HepG2 (cell line): ENCODE data around the gene C10orf53. TPM values are rescaled to one million over a fixed set of nuclear protein-coding genes. Genes with fewer than 3 reads are reported as not detected.

Source experiments
- ATAC-seq: fragments of 200-7000 bp; cut with Tn5 transposase; 3 replicates; pipeline ENCODE4 v1.9.1; 2020; ENCODE audit warnings: mild to moderate bottlenecking, moderate library complexity
- BruUV-seq: library from RNA; stranded (reverse); fragments of 400-500 nt; replicated peaks from 2 replicates; lab custom pipeline; 2021; lab: Mats Ljungman, UMichigan
- CTCF ChIA-PET: fragments of 300-600 bp; formaldehyde crosslinking; extraction: SDS; loops from one replicate; lab custom pipeline; 2021; ENCODE audit warnings: low total read pairs, inconsistent platforms, low intra/inter-chr PET ratio; lab: Yijun Ruan, JAX
- POLR2A ChIA-PET: fragments of 350-600 bp; sonication (Branson Sonifier 250); formaldehyde crosslinking; loops from one replicate; lab custom pipeline; 2020; ENCODE audit warnings: antibody characterized with exemption, inconsistent platforms; lab: Yijun Ruan, JAX
- DNase-seq: peaks from one replicate; pipeline ENCODE4 v3.0.0-alpha.2; 2015; ENCODE audit warnings: low spot score
- FAIRE-seq: peaks from 3 replicates; lab custom pipeline; 2011; peaks lifted over from hg19 to GRCh38; lab: Jason Lieb, UNC
- H2AFZ ChIP-seq: one replicate; pipeline ENCODE4 v1.6.1; 2011; ENCODE audit warnings: low read length, inconsistent platforms
- H3K27ac ChIP-seq: fragments of 300-600 bp; 3 replicates; pipeline ENCODE4 v1.8.0; 2011; ENCODE audit warnings: mixed run types, mild to moderate bottlenecking, mixed read lengths, low read length, inconsistent platforms; ENCODE audit not compliant: insufficient read depth; ENCODE audit errors: extremely low read length
- H3K27me3 ChIP-seq, 2 experiments: fragments of 200-600 bp in 1 of 2; 2 replicates in 1 of 2; 3 replicates in 1 of 2; pipeline versions ENCODE4 v1.6.0 to v1.8.0; 2011; ENCODE audit warnings: low read length in 2 of 2, mild to moderate bottlenecking in 2 of 2, moderate library complexity in 2 of 2, inconsistent platforms in 1 of 2; ENCODE audit not compliant: insufficient read depth in 2 of 2, control insufficient read depth in 1 of 2
- H3K36me3 ChIP-seq, 2 experiments: fragments of 200-600 bp in 1 of 2; replicated peaks in 1 of 2; 2 replicates in 1 of 2; 3 replicates in 1 of 2; pipeline versions ENCODE4 v1.5.1 to v1.8.0; 2011; ENCODE audit warnings: low read length in 2 of 2, inconsistent platforms in 1 of 2; ENCODE audit not compliant: insufficient read depth in 2 of 2, control insufficient read depth in 1 of 2
- H3K4me1 ChIP-seq: 2 replicates; pipeline ENCODE4 v1.5.1; 2012; ENCODE audit warnings: low read length, inconsistent platforms; ENCODE audit not compliant: insufficient read depth
- H3K4me2 ChIP-seq: 2 replicates; pipeline ENCODE4 v1.6.0; 2011; ENCODE audit warnings: low read depth, low read length, inconsistent platforms
- H3K4me3 ChIP-seq, 3 experiments: fragments of 200-600 bp in 1 of 3; sonication (generic), shearing (Covaris generic) in 1 of 3; replicated peaks in 1 of 3; 2 replicates each; pipeline ENCODE4 v1.5.1; 2011 to 2016; ENCODE audit warnings: low read length in 3 of 3, inconsistent platforms in 2 of 3, low read depth in 2 of 3, mild to moderate bottlenecking in 2 of 3, control low read depth in 1 of 3, mixed read lengths in 1 of 3; ENCODE audit not compliant: insufficient read depth in 1 of 3
- H3K79me2 ChIP-seq: one replicate; pipeline ENCODE4 v1.6.1; 2011; ENCODE audit warnings: low read length, inconsistent platforms; ENCODE audit not compliant: insufficient read depth
- H3K9ac ChIP-seq: 2 replicates; pipeline ENCODE4 v1.6.0; 2011; ENCODE audit warnings: mild to moderate bottlenecking, low read depth, low read length, inconsistent platforms; ENCODE audit not compliant: insufficient read depth
- H3K9me3 ChIP-seq: 2 replicates; pipeline ENCODE4 v1.5.1; 2012; ENCODE audit warnings: mild to moderate bottlenecking, low read length
- H4K20me1 ChIP-seq: 2 replicates; pipeline ENCODE4 v1.6.0; 2011; ENCODE audit warnings: inconsistent platforms, mild to moderate bottlenecking, low read length, moderate library complexity; ENCODE audit not compliant: insufficient read depth
- AKAP8 ChIP-seq: sonication (generic); formaldehyde crosslinking; IDR thresholded peaks from 2 replicates; pipeline ENCODE4 v1.5.1; 2020; ENCODE audit warnings: mild to moderate bottlenecking, missing genetic modification reagents
- CCAR2 ChIP-seq: fragments of 200-400 bp; formaldehyde crosslinking; optimal IDR thresholded peaks from 2 replicates; pipeline ENCODE3; 2018; ENCODE audit warnings: low read depth, mild to moderate bottlenecking, low read length, moderate library complexity
- POLR2G ChIP-seq: fragments of 200-400 bp; formaldehyde crosslinking; IDR thresholded peaks from 2 replicates; pipeline ENCODE4 v1.6.1; 2018; ENCODE audit warnings: mild to moderate bottlenecking, low read depth, low read length, moderate library complexity
- ZKSCAN5 ChIP-seq: sonication (generic); formaldehyde crosslinking; IDR thresholded peaks from 2 replicates; pipeline ENCODE4 v1.5.1; 2020; ENCODE audit warnings: mild to moderate bottlenecking, missing genetic modification reagents
- ZNF282 ChIP-seq: fragments of 450-650 bp; IDR thresholded peaks from 2 replicates; pipeline ENCODE4 v1.6.1; 2018; ENCODE audit not compliant: partially characterized antibody
- WGBS: methylation state at CpG from one replicate; pipeline ENCODE4 v1.1.6; 2017; ENCODE audit warnings: low lambda C conversion rate; 5-methylcytosine and 5-hydroxymethylcytosine counted together
- in situ Hi-C: cut with HindIII; loops from 2 replicates; pipeline ENCODE4 v1.10.0; 2017; ENCODE audit warnings: low pct_unique_long_range_greater_than_20kb; ENCODE audit not compliant: extremely low pct_ligation_motif_present
- intact Hi-C: fragments of 100-400 bp; cut with micrococcal nuclease; formaldehyde crosslinking; loops from one replicate; pipeline ENCODE4 v1.10.0; 2022; ENCODE audit not compliant: unreplicated experiment
- polyA plus RNA-seq, 8 experiments: library from polyadenylated mRNA; depleted of rRNA in 3 of 8; stranded (reverse) in 7 of 8; unstranded in 1 of 8; fragments of >200 nt; fragmentation: Illumina TruSeq in 4 of 8; extraction: Trizol in 4 of 8; gene quantifications; 2 replicates each; pipeline versions ENCODE4 v1.2.1 to v1.2.3, GENCODE V29; 2011 to 2016; ENCODE audit warnings: low read depth in 4 of 8, missing spikeins in 1 of 8, mixed read lengths in 1 of 8; ENCODE audit not compliant: insufficient read depth in 1 of 8
- total RNA-seq, 5 experiments: library from RNA; depleted of rRNA; stranded (reverse); fragments of >200 nt; fragmentation: Illumina TruSeq; extraction: Trizol; gene quantifications; 2 replicates each; pipeline ENCODE4 v1.2.3, GENCODE V29; 2016; ENCODE audit warnings: low read depth in 1 of 5
- TF ChIP-seq, protein P1 (sequence below): sonication (generic); formaldehyde crosslinking; IDR thresholded peaks from 2 replicates; pipeline ENCODE4 v1.4.0; 2020; ENCODE audit warnings: mild to moderate bottlenecking, low read depth, missing genetic modification reagents
- TF ChIP-seq, protein P2 (sequence below), 2 experiments: IDR thresholded peaks; 2 replicates each; pipeline ENCODE4 v1.6.1; 2011 to 2012; ENCODE audit warnings: low read length in 2 of 2, borderline replicate concordance in 1 of 2, low read depth in 1 of 2, mild to moderate bottlenecking in 1 of 2, moderate library complexity in 1 of 2
- TF ChIP-seq, protein P3 (sequence below): IDR thresholded peaks from 2 replicates; pipeline ENCODE4 v1.6.1; 2016; ENCODE audit warnings: low read depth
- TF ChIP-seq, protein P4 (sequence below): sonication (generic); formaldehyde crosslinking; IDR thresholded peaks from 2 replicates; pipeline ENCODE4 v1.4.0; 2020; ENCODE audit warnings: mild to moderate bottlenecking, missing genetic modification reagents

Gene C10orf53
- total and polyA plus RNA-seq, 2 of the 13 experiments (the other 11 are each of a cell fraction or from before 2014, with no cell fraction given): not detected

DNA sequence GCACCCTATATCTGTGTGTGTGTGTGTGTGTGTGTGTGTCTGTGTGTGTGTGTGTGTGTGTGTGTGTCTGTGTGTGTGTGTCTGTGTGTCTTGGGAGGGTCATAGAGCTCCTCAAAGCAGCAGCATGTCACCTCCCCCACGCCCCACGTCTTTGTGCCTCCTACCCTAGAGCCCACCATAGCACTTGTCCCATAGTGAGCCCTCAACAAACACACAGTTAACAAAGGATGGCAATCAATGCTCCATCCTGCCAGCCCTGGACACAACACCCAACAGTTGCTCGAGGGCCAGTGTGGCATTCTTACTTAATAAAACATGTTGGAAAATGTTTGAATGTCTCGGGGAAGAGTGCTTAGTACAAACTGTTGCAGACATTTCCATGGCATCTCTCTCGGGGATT lies 30.5 kb downstream of the C10orf53 start:
- Histone ChIP-seq H3K79me2 (no peaks in the 10 kb centered on the region), H3K9ac (no peak overlapping the region), H3K4me3 (no peak overlapping the region), H4K20me1 (no peaks in the 10 kb centered on the region), H3K4me1 (no peaks in the 10 kb centered on the region), H3K27me3 (peaks cover 5 to 17% of the 10 kb centered on the region in 2 experiments; a peak in 4 of 5 replicates), H3K9me3 (no peaks in the 10 kb centered on the region), H2AFZ (no peak overlapping the region), H3K36me3 (no peaks in the 10 kb centered on the region), H3K27ac (no peak overlapping the region), H3K4me2 (no peak overlapping the region)
- ATAC-seq (no peak), FAIRE-seq (no peak), DNase-seq (no peak)
- intact Hi-C loops (no loop called here), in situ Hi-C loops (no loop called here)
- ChIA-PET POLR2A (no interaction called here), CTCF (no interaction called here)
- 15% methylated on average over 4 of the region's 5 CpGs for WGBS
- no peak for TF ChIP-seq CCAR2
- TF ChIP-seq, protein P1, sequence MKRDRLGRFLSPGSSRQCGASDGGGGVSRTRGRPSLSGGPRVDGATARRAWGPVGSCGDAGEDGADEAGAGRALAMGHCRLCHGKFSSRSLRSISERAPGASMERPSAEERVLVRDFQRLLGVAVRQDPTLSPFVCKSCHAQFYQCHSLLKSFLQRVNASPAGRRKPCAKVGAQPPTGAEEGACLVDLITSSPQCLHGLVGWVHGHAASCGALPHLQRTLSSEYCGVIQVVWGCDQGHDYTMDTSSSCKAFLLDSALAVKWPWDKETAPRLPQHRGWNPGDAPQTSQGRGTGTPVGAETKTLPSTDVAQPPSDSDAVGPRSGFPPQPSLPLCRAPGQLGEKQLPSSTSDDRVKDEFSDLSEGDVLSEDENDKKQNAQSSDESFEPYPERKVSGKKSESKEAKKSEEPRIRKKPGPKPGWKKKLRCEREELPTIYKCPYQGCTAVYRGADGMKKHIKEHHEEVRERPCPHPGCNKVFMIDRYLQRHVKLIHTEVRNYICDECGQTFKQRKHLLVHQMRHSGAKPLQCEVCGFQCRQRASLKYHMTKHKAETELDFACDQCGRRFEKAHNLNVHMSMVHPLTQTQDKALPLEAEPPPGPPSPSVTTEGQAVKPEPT (CRISPR knock-in tag): no peak
- TF ChIP-seq ZKSCAN5 (CRISPR knock-in tag): no peak
- TF ChIP-seq, protein P2, sequence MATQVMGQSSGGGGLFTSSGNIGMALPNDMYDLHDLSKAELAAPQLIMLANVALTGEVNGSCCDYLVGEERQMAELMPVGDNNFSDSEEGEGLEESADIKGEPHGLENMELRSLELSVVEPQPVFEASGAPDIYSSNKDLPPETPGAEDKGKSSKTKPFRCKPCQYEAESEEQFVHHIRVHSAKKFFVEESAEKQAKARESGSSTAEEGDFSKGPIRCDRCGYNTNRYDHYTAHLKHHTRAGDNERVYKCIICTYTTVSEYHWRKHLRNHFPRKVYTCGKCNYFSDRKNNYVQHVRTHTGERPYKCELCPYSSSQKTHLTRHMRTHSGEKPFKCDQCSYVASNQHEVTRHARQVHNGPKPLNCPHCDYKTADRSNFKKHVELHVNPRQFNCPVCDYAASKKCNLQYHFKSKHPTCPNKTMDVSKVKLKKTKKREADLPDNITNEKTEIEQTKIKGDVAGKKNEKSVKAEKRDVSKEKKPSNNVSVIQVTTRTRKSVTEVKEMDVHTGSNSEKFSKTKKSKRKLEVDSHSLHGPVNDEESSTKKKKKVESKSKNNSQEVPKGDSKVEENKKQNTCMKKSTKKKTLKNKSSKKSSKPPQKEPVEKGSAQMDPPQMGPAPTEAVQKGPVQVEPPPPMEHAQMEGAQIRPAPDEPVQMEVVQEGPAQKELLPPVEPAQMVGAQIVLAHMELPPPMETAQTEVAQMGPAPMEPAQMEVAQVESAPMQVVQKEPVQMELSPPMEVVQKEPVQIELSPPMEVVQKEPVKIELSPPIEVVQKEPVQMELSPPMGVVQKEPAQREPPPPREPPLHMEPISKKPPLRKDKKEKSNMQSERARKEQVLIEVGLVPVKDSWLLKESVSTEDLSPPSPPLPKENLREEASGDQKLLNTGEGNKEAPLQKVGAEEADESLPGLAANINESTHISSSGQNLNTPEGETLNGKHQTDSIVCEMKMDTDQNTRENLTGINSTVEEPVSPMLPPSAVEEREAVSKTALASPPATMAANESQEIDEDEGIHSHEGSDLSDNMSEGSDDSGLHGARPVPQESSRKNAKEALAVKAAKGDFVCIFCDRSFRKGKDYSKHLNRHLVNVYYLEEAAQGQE (IDR thresholded peaks at IDR 0.05; ENCODE audit: borderline replicate concordance in 1 of 2, low read depth in 1 of 2, low read length in 2 of 2): no peak
- no peak for TF ChIP-seq POLR2G
- TF ChIP-seq ZNF282: no peak
- TF ChIP-seq, protein P3, sequence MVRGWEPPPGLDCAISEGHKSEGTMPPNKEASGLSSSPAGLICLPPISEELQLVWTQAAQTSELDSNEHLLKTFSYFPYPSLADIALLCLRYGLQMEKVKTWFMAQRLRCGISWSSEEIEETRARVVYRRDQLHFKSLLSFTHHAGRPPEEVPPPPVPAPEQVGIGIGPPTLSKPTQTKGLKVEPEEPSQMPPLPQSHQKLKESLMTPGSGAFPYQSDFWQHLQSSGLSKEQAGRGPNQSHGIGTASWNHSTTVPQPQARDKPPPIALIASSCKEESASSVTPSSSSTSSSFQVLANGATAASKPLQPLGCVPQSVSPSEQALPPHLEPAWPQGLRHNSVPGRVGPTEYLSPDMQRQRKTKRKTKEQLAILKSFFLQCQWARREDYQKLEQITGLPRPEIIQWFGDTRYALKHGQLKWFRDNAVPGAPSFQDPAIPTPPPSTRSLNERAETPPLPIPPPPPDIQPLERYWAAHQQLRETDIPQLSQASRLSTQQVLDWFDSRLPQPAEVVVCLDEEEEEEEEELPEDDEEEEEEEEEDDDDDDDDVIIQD (CRISPR knock-in tag): no peak
- TF ChIP-seq AKAP8 (CRISPR knock-in tag): no peak
- TF ChIP-seq, protein P4, sequence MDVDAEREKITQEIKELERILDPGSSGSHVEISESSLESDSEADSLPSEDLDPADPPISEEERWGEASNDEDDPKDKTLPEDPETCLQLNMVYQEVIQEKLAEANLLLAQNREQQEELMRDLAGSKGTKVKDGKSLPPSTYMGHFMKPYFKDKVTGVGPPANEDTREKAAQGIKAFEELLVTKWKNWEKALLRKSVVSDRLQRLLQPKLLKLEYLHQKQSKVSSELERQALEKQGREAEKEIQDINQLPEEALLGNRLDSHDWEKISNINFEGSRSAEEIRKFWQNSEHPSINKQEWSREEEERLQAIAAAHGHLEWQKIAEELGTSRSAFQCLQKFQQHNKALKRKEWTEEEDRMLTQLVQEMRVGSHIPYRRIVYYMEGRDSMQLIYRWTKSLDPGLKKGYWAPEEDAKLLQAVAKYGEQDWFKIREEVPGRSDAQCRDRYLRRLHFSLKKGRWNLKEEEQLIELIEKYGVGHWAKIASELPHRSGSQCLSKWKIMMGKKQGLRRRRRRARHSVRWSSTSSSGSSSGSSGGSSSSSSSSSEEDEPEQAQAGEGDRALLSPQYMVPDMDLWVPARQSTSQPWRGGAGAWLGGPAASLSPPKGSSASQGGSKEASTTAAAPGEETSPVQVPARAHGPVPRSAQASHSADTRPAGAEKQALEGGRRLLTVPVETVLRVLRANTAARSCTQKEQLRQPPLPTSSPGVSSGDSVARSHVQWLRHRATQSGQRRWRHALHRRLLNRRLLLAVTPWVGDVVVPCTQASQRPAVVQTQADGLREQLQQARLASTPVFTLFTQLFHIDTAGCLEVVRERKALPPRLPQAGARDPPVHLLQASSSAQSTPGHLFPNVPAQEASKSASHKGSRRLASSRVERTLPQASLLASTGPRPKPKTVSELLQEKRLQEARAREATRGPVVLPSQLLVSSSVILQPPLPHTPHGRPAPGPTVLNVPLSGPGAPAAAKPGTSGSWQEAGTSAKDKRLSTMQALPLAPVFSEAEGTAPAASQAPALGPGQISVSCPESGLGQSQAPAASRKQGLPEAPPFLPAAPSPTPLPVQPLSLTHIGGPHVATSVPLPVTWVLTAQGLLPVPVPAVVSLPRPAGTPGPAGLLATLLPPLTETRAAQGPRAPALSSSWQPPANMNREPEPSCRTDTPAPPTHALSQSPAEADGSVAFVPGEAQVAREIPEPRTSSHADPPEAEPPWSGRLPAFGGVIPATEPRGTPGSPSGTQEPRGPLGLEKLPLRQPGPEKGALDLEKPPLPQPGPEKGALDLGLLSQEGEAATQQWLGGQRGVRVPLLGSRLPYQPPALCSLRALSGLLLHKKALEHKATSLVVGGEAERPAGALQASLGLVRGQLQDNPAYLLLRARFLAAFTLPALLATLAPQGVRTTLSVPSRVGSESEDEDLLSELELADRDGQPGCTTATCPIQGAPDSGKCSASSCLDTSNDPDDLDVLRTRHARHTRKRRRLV (CRISPR knock-in tag): no peak
- BruUV-seq: no TSS peak
